MG63 (cell line): ENCODE measurements around the gene TUBGCP4. TPM values are rescaled to one million over a fixed set of nuclear protein-coding genes. Genes with fewer than 3 reads are reported as not detected.
"Not testable (repeated sequence)": the region's sequence is repeated elsewhere in the genome, so short reads cannot be mapped to it uniquely, and the experiment has no call there.

Experiments
- DNase-seq: peaks from one replicate; pipeline ENCODE4 v3.0.0-alpha.2; 2020
- H3K27me3 ChIP-seq: fragments of 250-450 bp; sonication (Bioruptor Pico); 2 replicates; pipeline ENCODE4 v1.5.1; 2020; ENCODE audit warnings: mild to moderate bottlenecking, moderate library complexity
- H3K36me3 ChIP-seq: fragments of 250-450 bp; sonication (Bioruptor Pico); 2 replicates; pipeline ENCODE4 v1.5.1; 2020; ENCODE audit warnings: mild to moderate bottlenecking, moderate library complexity
- H3K4me3 ChIP-seq: fragments of 250-450 bp; sonication (Bioruptor Pico); 2 replicates; pipeline ENCODE4 v1.5.1; 2020; ENCODE audit warnings: mild to moderate bottlenecking, moderate library complexity
- H3K9me3 ChIP-seq: fragments of 250-450 bp; sonication (Bioruptor Pico); 2 replicates; pipeline ENCODE4 v1.5.1; 2020; ENCODE audit warnings: mild to moderate bottlenecking, moderate library complexity
- total RNA-seq: library from RNA; depleted of rRNA; stranded (reverse); fragments of >200 nt; shearing (Covaris generic); gene quantifications from 2 replicates; pipeline ENCODE4 v1.2.3, GENCODE V29; 2014; ENCODE audit warnings: low replicate concordance

TUBGCP4 gene
- total RNA-seq, 1 experiment from 2014 or later: 18.2 TPM

DNA sequence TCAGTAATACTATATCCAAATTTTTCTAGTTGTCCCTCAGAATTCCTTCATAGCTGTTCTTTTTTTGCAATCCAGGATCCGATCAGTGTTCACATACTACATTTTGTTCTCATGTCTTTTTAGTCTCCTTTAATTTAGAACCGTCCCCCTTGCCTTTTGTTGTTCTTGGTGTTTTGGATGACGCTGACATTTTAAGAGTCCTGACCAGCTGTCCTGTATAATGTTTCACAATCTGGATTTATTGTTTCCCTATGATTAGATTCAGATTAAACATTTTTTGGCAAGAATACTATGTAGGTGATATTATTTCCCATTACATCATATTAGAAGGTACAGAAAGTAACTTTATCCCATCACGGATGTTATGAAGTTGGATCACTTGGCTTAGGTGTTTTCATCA lies 11.4 kb downstream of the TUBGCP4 start:
- H3K4me3 ChIP-seq: no peak overlapping the region
- DNase-seq: no peak
- peaks cover 83% of the 10 kb centered on the region for H3K36me3 ChIP-seq
- no peaks in the 10 kb centered on the region for H3K27me3 ChIP-seq
- H3K9me3 ChIP-seq: no peaks in the 10 kb centered on the region

DNA sequence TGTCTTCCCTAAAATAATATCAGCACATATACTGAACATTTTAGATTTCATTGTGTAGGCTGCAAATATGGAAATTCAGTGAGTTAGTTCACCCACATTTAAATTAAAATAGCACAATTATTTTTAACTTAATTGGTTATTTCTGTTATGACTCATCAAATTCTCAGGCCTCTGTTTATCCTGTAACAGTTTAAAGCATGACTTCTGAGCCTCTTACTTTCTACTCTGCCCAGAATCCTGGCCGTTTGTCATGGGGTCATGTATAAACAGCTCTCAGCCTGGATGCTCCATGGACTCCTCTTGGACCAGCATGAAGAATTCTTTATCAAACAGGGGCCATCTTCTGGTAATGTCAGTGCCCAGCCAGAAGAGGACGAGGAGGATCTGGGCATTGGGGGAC lies 12.2 kb downstream of the TUBGCP4 start:
- peaks cover 85% of the 10 kb centered on the region for H3K36me3 ChIP-seq
- H3K27me3 ChIP-seq: no peaks in the 10 kb centered on the region
- no peak overlapping the region for H3K4me3 ChIP-seq
- no peaks in the 10 kb centered on the region for H3K9me3 ChIP-seq
- peak; percentile 13 for DNase-seq

- no peaks in the 10 kb centered on the region for H3K9me3 ChIP-seq
- no peak for DNase-seq
- no peak overlapping the region for H3K4me3 ChIP-seq
- no peaks in the 10 kb centered on the region for H3K27me3 ChIP-seq
- H3K36me3 ChIP-seq: peaks cover 54% of the 10 kb centered on the region
These were observed 19.8 kb downstream of the TUBGCP4 start for GRCh38 chr15:43390723-43391122.

GRCh38 chr15:43393592-43393991 lies 22.7 kb downstream of the TUBGCP4 start:
- H3K4me3 ChIP-seq, H3K9me3 ChIP-seq, H3K27me3 ChIP-seq, DNase-seq: not testable (repeated sequence)
- peaks cover 52% of the 10 kb centered on the region for H3K36me3 ChIP-seq

DNA sequence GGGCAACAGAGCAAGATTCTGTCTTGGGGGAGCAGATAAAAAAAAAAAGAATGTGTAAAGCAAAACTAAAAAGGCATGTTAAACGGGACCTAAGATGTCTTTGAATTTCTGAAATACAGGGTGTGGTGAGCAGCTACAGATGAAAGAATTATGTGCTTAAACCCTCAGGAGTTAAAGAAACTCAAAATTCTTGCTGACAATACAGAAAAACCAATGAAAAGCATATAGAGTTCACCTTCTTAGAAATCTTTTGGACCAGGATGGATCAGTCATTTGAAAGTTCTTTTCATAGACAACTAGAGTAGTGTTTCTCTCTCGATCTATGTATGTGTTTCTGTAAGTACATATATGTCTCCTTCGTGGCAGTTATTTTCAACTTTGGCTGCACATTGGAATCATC lies 31.4 kb downstream of the TUBGCP4 start:
- Histone ChIP-seq H3K9me3 (no peaks in the 10 kb centered on the region), H3K36me3 (peaks cover 78% of the 10 kb centered on the region), H3K27me3 (no peaks in the 10 kb centered on the region), H3K4me3 (no peak overlapping the region)
- no peak for DNase-seq

DNA sequence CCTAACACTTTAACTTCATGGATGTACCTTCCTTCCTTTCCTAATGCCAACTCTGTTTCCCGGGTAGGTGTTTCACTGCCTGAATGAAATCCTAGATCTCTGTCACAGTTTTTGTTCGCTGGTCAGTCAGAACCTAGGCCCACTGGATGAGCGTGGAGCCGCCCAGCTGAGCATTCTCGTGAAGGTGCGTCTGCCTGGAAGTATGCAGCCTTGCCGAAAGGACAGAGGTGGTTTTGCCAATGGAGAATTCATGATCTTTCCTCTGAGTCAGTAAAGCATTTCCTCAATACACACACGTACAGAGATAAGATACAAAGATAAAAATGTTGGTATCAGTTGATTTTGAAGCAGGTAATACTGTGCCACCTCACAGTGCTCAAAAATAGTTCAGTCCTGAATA lies 32.7 kb downstream of the TUBGCP4 start:
- Histone ChIP-seq H3K4me3 (no peak overlapping the region), H3K9me3 (no peaks in the 10 kb centered on the region), H3K36me3 (peaks cover 85% of the 10 kb centered on the region), H3K27me3 (no peaks in the 10 kb centered on the region)
- no peak for DNase-seq

GRCh38 chr15:43404130-43404529 lies 33.2 kb downstream of the TUBGCP4 start:
- H3K4me3 ChIP-seq: no peak overlapping the region
- H3K27me3 ChIP-seq: no peaks in the 10 kb centered on the region
- DNase-seq: no peak
- no peaks in the 10 kb centered on the region for H3K9me3 ChIP-seq
- peaks cover 85% of the 10 kb centered on the region for H3K36me3 ChIP-seq

DNA sequence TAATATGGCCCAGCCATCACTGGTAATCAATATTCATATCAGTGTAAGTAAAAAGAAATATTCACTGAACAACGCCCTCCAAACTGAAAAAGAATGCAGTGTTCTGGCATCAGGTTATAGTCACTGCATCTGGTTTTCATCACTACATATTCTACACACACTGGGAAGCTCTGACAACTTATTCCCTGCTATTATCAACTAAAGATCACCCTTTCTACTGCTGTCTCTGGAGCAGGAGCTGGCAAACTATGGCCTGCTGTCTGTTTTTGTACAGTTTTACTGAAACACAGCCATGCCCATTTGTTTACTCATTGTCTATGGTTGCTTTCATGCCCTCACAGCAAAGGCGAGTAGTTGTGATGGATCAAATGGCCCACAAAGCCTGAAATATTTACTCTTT lies 35.3 kb downstream of the TUBGCP4 start:
- DNase-seq: no peak
- Histone ChIP-seq H3K9me3 (no peaks in the 10 kb centered on the region), H3K4me3 (no peak overlapping the region), H3K36me3 (peaks cover 90% of the 10 kb centered on the region), H3K27me3 (no peaks in the 10 kb centered on the region)

- Histone ChIP-seq H3K9me3 (no peaks in the 10 kb centered on the region), H3K36me3 (peaks cover 91% of the 10 kb centered on the region), H3K27me3 (no peaks in the 10 kb centered on the region), H3K4me3 (no peak overlapping the region)
- no peak for DNase-seq
These were observed 35.9 kb downstream of the TUBGCP4 start for GRCh38 chr15:43406808-43407207.

DNA sequence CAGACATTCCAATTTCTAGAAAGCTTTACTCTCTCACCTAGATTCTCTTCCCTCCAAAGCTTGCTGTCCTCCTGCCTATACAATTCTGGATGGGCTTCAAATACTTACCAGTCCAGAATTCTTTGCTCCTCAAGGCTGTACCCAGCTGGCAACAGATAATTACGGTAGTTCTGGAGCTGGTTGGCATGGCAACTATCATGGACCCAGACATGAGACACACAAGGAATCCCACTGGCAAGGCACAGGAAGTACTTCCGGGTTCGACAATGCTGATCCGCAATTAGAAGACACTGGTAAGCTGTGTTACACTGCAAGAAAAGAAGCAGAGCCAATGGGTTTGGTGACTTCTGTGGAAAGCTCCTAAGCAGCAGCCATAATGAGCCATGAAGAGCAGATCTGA lies 37.9 kb downstream of the TUBGCP4 start:
- H3K36me3 ChIP-seq: peaks cover 89% of the 10 kb centered on the region

DNA sequence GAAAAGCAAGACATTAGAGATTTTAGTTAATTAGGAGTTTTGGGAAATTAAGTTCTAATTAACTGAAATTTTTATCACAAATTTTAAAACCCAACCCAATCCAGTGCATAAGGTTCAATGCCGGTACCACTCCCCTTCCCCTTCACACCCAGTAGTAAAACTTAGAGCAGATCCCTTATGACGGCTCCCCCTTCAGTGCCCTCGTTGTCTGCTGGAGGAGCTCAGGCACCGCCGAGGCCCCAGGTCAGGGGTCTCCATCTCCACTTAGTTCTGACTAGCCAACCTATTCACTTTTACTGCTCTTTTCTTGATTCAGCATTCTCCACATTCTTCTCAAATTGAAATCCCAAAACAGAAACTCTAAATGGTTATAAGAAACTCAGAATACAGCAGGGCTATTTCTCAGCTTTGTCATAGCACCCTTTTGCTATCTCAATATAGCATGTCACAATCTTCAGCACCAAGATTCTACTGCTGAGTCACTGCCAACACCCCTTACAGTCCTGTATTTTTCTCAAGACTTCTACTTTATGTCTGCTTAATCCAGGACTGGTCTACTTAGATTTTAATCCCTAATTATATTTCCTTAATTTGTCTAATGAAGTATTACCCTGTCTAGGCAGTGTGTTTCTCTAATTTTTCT lies 39.8 kb downstream of the TUBGCP4 start:
- no peaks in the 10 kb centered on the region for H3K27me3 ChIP-seq
- H3K4me3 ChIP-seq: no peak overlapping the region
- H3K36me3 ChIP-seq: peaks cover 84% of the 10 kb centered on the region
- no peak for DNase-seq
- no peaks in the 10 kb centered on the region for H3K9me3 ChIP-seq

More for the DNA sequence above, 37.9 kb downstream of the TUBGCP4 start:
- Histone ChIP-seq H3K9me3 (no peaks in the 10 kb centered on the region), H3K4me3 (no peak overlapping the region), H3K27me3 (no peaks in the 10 kb centered on the region)
- no peak for DNase-seq

- Histone ChIP-seq H3K27me3 (no peaks in the 10 kb centered on the region), H3K4me3 (no peak overlapping the region), H3K36me3 (peaks cover 85% of the 10 kb centered on the region), H3K9me3 (no peaks in the 10 kb centered on the region)
- DNase-seq: no peak
These were observed 41.2 kb downstream of the TUBGCP4 start for GRCh38 chr15:43412096-43412495.

DNA sequence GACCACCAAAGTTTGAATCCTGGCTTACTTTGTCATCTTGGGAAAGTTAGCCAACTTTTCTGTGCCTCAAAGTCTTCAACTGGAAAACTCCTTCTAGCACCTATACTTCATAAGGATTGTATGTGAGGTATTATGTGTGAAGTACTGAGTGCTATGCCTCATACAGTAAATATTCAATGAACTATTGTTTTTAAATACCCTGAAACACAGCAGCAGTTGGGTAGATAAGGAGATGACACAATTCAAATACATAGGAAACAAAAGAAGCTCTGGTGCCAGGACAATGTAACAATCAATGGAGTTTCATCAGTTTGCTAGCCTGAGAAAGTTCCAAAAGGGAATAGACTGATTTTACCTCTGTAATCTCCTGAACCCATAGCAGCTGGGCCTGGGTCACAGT lies 43.3 kb downstream of the TUBGCP4 start:
- Histone ChIP-seq H3K27me3 (no peaks in the 10 kb centered on the region), H3K9me3 (no peaks in the 10 kb centered on the region), H3K36me3 (peaks cover 75% of the 10 kb centered on the region), H3K4me3 (no peak overlapping the region)
- no peak for DNase-seq

GRCh38 chr15:43420435-43420834 lies 49.5 kb downstream of the TUBGCP4 start:
- H3K4me3 ChIP-seq: no peak overlapping the region
- no peaks in the 10 kb centered on the region for H3K27me3 ChIP-seq
- no peaks in the 10 kb centered on the region for H3K9me3 ChIP-seq
- DNase-seq: no peak
- H3K36me3 ChIP-seq: peaks cover 64% of the 10 kb centered on the region

GRCh38 chr15:43420876-43421275 lies 50.0 kb downstream of the TUBGCP4 start:
- no peak for DNase-seq
- peaks cover 60% of the 10 kb centered on the region for H3K36me3 ChIP-seq

DNA sequence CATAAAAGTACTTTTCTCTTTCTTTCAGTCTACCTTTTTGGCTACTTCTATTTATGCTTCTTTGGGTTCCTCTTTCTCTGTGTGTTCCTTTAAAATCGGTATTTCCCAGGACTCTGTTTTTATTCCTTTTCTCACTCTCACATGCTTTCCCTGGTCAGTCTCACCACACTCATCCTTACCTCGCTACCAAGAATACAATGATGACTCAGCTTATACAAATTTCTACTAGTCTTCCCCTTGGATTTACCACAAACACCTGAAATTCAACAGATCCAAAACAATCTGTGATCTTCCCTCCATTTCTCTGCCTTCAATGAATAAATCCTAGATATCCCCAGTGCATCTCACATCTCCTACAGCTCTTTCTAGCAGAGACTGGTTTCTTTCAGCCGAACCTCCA lies 52.9 kb downstream of the TUBGCP4 start:
- no peak overlapping the region for H3K4me3 ChIP-seq
- no peaks in the 10 kb centered on the region for H3K27me3 ChIP-seq
- DNase-seq: no peak
- no peaks in the 10 kb centered on the region for H3K9me3 ChIP-seq
- H3K36me3 ChIP-seq: peaks cover 56% of the 10 kb centered on the region

More at GRCh38 chr15:43420876-43421275, 50.0 kb downstream of the TUBGCP4 start:
- Histone ChIP-seq H3K4me3 (no peak overlapping the region), H3K9me3 (no peaks in the 10 kb centered on the region), H3K27me3 (no peaks in the 10 kb centered on the region)

DNA sequence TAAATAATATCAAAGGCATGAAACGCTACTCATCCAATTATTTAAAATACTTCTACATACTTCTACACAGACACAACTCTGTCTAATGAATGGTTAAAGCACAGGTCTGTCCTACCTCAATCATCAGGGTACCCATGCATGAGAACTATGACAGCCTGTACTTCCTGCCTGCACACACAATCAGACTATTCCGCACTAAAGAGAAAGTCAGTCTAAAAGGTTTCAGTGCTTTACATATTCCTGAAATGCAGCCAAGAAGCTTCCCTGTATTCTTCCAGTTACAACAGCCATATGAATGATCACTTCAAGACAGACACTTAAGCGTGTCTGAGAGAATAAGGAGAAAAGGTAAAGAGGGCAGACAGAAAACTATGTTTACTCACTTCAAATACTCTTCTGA lies 58.8 kb downstream of the TUBGCP4 start:
- no peak overlapping the region for H3K4me3 ChIP-seq
- no peak for DNase-seq
- no peaks in the 10 kb centered on the region for H3K9me3 ChIP-seq
- H3K27me3 ChIP-seq: no peaks in the 10 kb centered on the region
- H3K36me3 ChIP-seq: peaks cover 44% of the 10 kb centered on the region

DNA sequence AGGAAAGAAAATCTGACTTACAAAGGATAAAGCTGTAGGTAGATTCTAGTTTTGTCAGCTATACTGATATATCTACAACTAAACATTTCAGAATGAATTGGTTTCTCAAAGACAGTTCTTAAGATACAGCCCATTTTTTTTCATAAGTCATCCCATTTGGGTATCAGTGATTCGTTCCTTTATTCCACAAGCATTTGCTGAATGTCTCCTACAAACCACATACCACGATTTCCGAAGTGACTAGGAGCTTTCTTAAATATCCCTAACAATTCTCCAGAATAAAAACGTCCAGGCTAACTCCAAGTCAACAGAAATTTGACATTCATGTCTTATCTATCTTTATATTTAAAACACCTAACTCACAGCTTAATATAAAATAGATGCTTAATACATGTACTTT lies 62.3 kb downstream of the TUBGCP4 start:
- no peaks in the 10 kb centered on the region for H3K27me3 ChIP-seq
- H3K9me3 ChIP-seq: no peaks in the 10 kb centered on the region
- DNase-seq: no peak
- no peak overlapping the region for H3K4me3 ChIP-seq
- H3K36me3 ChIP-seq: peaks cover 57% of the 10 kb centered on the region
